ENCODE results near the gene CBX6. TPM values are rescaled to one million over a fixed set of nuclear protein-coding genes. Genes with fewer than 3 reads are reported as not detected.

CBX6 gene
- total RNA-seq, 1 experiment from 2014 or later, result 140 TPM

GRCh38 chr22:38865201-38866023, 6.6 kb downstream of the CBX6 start:
- H3K27me3 Mint-ChIP-seq (ENCODE audit: unreplicated experiment), result no peaks in the 10 kb centered on the region
- H3K36me3 Mint-ChIP-seq (ENCODE audit: insufficient read depth, unreplicated experiment), result peaks cover 61% of the 10 kb centered on the region
- intact Hi-C loops (cut with micrococcal nuclease; ENCODE audit: unreplicated experiment), result no loop called here
- H3K4me3 Mint-ChIP-seq (ENCODE audit: low read depth, unreplicated experiment), result no peak overlapping the region
- CTCF ChIA-PET, result interaction anchor here (0.5 to 1.5 kb wide), 2 partner anchors 97 to 116 kb away, joined by 3 to 5 read pairs; no protein-coding TSS in a partner anchor
- TF ChIP-seq CTCF (IDR thresholded peaks at IDR 0.05; ENCODE audit: unreplicated experiment), result no peak
- H3K9me3 Mint-ChIP-seq (ENCODE audit: low read depth, unreplicated experiment), result no peaks in the 10 kb centered on the region
- no peak for DNase-seq
- H3K27ac Mint-ChIP-seq (ENCODE audit: unreplicated experiment), result no peak overlapping the region
- no TSS peak for BruUV-seq (replicated peaks)
- peaks cover 13% of the 10 kb centered on the region for H3K4me1 Mint-ChIP-seq (ENCODE audit: low read depth, unreplicated experiment)

- no peak for TF ChIP-seq CTCF (IDR thresholded peaks at IDR 0.05; ENCODE audit: unreplicated experiment)
- Mint-ChIP-seq H3K27ac (ENCODE audit: unreplicated experiment) (peak overlapping the region; percentile 36), H3K27me3 (ENCODE audit: unreplicated experiment) (no peaks in the 10 kb centered on the region), H3K4me1 (ENCODE audit: low read depth, unreplicated experiment) (peaks cover 14% of the 10 kb centered on the region), H3K4me3 (ENCODE audit: low read depth, unreplicated experiment) (no peak overlapping the region), H3K9me3 (ENCODE audit: low read depth, unreplicated experiment) (no peaks in the 10 kb centered on the region), H3K36me3 (ENCODE audit: insufficient read depth, unreplicated experiment) (peaks cover 61% of the 10 kb centered on the region)
- DNase-seq, result no peak
- intact Hi-C loops (cut with micrococcal nuclease; ENCODE audit: unreplicated experiment), result no loop called here
- CTCF ChIA-PET, result interaction anchor here (0.5 to 1.5 kb wide), 2 partner anchors 96 to 117 kb away, joined by 3 to 5 read pairs; no protein-coding TSS in a partner anchor
- no TSS peak for BruUV-seq (replicated peaks)
These were observed 7.4 kb downstream of the CBX6 start for GRCh38 chr22:38864361-38865191.

GRCh38 chr22:38863531-38864131, 8.4 kb downstream of the CBX6 start:
- no TSS peak for BruUV-seq (replicated peaks)
- no peak for TF ChIP-seq CTCF (IDR thresholded peaks at IDR 0.05; ENCODE audit: unreplicated experiment)
- peak overlapping the region; percentile 36 for H3K27ac Mint-ChIP-seq (ENCODE audit: unreplicated experiment)
- H3K9me3 Mint-ChIP-seq (ENCODE audit: low read depth, unreplicated experiment), result no peaks in the 10 kb centered on the region
- peaks cover 14% of the 10 kb centered on the region for H3K4me1 Mint-ChIP-seq (ENCODE audit: low read depth, unreplicated experiment)
- H3K27me3 Mint-ChIP-seq (ENCODE audit: unreplicated experiment), result no peaks in the 10 kb centered on the region
- CTCF ChIA-PET, result interaction anchor here (0.6 to 1.5 kb wide), 2 partner anchors 95 to 258 kb away, joined by 3 to 5 read pairs; no protein-coding TSS in a partner anchor
- no peak for DNase-seq
- no peak overlapping the region for H3K4me3 Mint-ChIP-seq (ENCODE audit: low read depth, unreplicated experiment)
- H3K36me3 Mint-ChIP-seq (ENCODE audit: insufficient read depth, unreplicated experiment), result peaks cover 59% of the 10 kb centered on the region
- intact Hi-C loops (cut with micrococcal nuclease; ENCODE audit: unreplicated experiment), result no loop called here
